ENCODE data around the gene TXNDC8.
"Not testable (repeated sequence)": the region's sequence is repeated elsewhere in the genome, so short reads cannot be mapped to it uniquely, and the experiment has no call there.

TXNDC8 gene

DNA sequence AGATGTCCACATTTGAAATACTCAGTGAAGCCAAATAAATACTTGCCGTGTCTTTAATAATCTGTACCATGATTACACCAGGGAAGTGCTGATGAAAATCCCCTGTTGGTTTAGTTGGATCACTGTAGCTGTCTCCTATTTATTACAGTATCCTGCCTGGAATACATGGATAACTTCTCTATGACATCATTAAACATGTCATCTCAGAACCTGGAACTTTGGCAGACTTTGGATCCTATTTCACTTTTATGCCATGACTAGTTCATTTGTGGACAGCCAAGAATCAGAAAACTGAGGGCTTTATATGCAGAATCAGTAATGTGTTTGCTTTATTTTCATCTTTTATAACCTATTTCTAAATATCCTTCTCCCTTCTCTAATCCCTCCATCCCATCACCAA is at the start of gene TXNDC8:
TXNDC8 (minus strand) TSS at position 137 of the 400 bp plus-strand sequence.
- DNase-seq (ENCODE audit: low spot score) = no peak

GRCh38 chr9:110383491-110383890 is 45.8 kb upstream of the TXNDC8 start:
- no peak for DNase-seq (ENCODE audit: low spot score)

- no peak for DNase-seq (ENCODE audit: low spot score)
Measured at GRCh38 chr9:110382731-110383130, 45.1 kb upstream of the TXNDC8 start.

- no peak for DNase-seq (ENCODE audit: low spot score)
Measured at GRCh38 chr9:110371411-110372007, 33.8 kb upstream of the TXNDC8 start.

DNA sequence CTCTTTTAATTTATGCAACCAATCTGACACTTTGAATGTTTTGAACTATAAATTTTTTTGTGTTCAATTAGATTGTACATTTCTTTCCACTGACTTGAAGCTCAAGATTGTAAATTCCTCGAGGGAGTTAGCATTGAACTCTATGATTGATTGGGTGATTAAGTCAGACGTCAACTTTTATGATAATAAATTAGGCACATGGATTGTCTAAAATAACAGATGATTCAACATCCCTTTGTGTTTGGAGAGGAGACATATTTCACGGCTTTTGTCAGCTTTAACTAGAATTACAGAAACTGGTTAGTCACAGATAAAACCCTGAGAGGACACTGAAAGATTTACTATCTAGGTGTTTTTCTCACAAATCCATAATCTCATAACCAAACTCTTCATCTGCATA is 32.7 kb upstream of the TXNDC8 start:
- DNase-seq (ENCODE audit: low spot score) = no peak

DNA sequence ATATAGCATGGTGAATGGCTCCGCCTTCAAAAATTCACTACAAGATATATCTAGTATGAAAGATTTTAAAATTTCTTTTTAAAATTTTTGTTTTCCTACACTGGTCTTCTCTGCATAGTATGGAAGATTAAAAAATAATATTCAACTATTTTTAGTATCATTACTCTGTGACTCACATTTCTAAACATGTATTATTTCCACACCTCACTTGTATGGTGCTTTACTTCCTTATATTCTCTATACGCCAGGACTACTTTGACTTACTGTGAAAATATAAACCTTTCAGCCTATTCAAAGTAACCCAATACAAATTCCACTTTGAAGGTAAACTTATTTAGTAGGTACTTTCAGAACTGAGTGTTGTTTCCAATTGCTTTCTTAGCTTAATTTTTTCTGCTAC is 26.8 kb upstream of the TXNDC8 start:
- DNase-seq (ENCODE audit: low spot score) = no peak

GRCh38 chr9:110358992-110359391 is 21.3 kb upstream of the TXNDC8 start:
- DNase-seq (ENCODE audit: low spot score) = not testable (repeated sequence)

DNA sequence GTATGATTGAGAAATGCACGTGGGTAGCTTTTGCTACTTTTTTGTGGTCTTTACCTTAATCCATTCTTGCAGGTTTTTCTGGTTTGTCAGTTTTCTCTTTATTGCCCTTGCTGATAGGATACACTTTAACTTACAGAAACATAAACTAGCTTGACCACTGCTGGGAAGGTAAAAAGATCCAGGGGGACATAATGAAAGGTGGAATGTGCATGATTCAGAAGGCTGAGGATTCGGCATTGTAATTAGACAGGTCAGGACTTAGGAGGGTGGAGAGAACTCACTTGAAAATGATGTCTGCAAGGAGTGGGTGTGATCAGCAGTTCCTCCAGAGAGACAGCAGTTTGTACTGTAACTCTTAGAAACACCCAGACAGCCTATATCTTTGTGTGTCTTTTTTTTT is 19.8 kb upstream of the TXNDC8 start:
- DNase-seq (ENCODE audit: low spot score) = no peak

DNA sequence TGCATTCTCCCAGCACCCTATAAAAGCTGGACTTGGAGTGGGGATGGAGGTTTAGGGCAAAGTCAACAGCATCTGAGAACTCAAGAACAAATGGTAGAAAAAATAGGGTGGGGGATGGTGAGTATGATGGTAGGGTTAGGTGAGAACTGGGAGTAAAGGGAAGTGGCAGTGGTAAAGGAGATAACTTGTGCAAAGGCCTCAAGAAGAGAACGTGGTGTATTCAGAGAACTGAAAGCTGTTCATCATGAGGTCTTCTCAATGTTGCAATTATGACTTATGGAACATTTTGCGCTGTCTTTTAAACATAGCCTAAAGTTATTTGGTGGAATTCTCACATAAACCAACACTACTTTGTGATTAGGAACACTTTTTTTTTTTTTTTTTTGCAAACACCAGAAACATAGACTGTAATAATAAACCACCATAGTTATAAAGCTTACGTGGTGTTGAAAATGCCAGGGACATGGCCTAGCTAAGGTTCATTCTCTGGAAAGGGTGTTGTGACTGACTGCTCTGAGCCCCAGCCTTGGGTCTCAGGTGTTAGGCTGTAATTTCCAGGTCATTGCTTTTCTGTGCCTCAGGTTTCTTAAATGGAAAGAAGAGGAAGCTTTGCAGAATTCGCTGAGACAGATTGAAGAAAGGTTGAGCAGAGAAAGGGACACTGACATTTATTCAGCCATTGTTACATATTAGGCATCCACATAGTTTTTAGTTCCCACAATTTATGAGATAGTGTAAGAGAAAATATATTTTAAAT is 19.2 kb upstream of the TXNDC8 start:
- no peak for DNase-seq (ENCODE audit: low spot score)

- DNase-seq (ENCODE audit: low spot score) = no peak
Measured at GRCh38 chr9:110355911-110356310, 18.2 kb upstream of the TXNDC8 start.

DNA sequence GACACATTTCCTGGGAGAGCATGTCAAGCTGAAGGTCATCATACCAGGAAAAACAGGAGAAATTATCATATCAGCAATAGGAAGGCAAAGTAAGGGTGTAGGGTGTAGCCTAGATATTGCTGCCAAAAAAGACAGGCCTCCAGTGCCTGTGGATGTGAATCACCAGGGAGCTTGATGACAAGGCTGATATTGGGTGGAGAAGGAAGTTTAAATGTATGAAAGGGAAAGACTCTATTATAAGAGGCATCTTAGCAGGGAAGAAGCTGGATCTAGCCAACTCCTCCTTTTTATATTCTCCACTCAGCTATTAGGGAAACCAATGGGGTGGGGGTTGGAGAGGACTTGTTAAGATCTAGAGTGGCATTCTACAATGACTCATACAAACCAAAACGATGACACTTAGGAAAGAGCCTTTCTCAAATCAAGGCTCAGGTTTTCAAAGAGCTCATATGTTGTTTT is 13.4 kb upstream of the TXNDC8 start:
- no peak for DNase-seq (ENCODE audit: low spot score)

- DNase-seq (ENCODE audit: low spot score) = no peak
Measured at GRCh38 chr9:110346325-110346724, 8.7 kb upstream of the TXNDC8 start.

DNA sequence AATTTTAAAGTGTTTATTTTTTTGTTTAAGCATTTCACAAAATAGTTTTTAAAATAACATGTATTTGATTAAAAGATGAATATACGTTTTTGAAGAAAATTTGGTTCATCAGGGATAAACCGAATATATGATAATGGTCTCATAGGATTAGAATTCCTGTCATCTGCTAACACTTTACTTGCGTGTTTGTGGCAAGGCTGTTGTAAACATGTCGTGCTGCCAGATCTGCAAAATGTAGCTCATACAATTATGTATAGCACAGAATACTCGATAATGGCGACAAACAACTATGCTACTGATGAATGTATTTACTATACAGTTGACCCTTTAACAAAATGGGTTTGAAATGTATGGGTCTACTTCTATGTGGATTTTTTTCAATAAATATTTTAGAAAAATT is 7.2 kb upstream of the TXNDC8 start:
- DNase-seq (ENCODE audit: low spot score) = no peak

DNA sequence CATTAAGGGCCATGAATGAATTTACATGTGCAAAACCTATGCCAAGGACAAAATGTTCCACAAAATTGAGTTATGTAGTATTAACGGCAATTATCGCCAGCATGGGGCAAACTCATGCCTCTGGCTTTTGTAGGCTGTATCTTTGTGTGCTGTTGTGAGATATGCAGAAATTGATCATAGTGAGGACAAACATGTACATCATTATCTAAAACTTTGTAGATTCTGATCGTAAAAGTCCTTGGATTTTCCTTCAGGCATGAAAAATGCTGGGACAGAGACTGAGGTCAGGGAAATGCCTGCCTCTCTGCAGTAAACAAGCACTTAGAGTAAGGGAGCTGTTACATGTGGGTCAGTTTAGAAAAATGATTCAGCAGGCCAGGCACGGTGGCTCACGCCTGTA is 5.9 kb upstream of the TXNDC8 start:
- no peak for DNase-seq (ENCODE audit: low spot score)

GRCh38 chr9:110340306-110340705 is 2.6 kb upstream of the TXNDC8 start:
- no peak for DNase-seq (ENCODE audit: low spot score)

GRCh38 chr9:110338143-110338542 is 480 bp upstream of the TXNDC8 start:
- DNase-seq (ENCODE audit: low spot score) = no peak

- no peak for DNase-seq (ENCODE audit: low spot score)
Measured at GRCh38 chr9:110336363-110336762, 1.3 kb downstream of the TXNDC8 start.

DNA sequence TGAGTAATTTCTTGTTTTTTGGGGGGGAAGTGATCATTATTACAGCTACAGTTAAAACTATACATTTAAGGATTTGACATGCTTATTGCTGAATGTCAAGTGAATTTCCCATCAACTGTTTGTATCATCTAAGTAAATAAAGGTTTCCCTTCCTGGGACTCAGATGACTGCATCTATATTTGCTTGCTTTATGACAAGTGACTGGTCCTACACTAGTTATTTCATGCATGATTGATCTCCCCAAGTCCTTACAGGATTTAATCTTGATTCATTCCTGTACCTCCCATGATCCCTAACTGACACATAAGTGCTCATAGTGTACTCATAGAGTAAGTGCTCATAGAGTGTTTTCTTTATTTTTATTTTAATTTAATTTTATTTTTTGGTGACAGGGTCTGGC is 2.8 kb downstream of the TXNDC8 start:
- DNase-seq (ENCODE audit: low spot score) = no peak

DNA sequence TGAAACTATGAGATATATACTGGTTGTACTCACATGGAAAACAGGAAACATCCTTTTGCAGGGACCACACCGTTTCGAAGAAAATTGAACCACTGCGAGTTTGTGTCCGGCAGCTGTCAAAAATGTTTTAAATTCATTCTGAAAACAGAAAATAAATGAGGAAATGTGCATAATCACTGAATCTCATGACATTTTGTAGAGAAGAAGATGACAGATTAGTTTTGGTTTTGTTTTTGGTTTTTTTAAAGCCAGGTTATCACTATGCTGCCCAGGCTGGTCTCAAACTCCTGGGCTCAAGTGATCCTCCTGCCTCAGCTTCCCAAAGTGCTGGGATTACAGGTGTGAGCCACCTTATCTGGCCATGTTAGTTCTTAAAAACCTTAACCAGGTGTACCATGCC is 3.5 kb downstream of the TXNDC8 start:
- no peak for DNase-seq (ENCODE audit: low spot score)

- DNase-seq (ENCODE audit: low spot score) = no peak
Measured at GRCh38 chr9:110332766-110333165, 4.9 kb downstream of the TXNDC8 start.

DNA sequence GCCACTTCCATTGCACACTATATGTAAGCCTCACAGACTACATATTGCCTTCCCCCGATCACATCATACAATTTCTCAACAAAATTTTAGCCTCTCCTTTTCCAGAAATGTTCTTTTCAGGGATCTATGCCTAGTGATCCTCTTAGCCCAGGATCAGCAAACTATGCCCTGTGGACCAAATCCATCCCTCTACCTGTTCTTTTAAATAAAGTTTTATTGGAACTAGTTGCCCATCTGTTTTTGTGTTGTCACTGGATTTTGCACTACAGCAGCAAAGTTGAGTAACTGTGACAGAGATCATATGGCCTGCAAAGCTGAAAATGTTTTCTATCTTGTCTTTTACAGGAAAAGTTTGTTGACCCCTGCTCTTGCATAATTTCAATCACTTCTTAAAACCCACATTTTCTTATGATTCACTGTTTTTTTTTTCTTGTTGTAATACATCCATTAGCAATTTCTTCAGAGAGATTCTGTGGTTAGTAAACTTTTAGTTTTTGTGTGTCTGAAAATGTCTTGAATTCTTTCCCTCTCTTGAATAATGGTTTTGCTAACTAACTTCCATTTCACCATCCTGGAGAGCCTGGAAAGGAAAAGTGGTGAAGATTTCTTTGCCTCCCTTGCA is 7.1 kb downstream of the TXNDC8 start:
- DNase-seq (ENCODE audit: low spot score) = no peak

GRCh38 chr9:110329639-110330230 is 7.9 kb downstream of the TXNDC8 start:
- DNase-seq (ENCODE audit: low spot score) = no peak

DNA sequence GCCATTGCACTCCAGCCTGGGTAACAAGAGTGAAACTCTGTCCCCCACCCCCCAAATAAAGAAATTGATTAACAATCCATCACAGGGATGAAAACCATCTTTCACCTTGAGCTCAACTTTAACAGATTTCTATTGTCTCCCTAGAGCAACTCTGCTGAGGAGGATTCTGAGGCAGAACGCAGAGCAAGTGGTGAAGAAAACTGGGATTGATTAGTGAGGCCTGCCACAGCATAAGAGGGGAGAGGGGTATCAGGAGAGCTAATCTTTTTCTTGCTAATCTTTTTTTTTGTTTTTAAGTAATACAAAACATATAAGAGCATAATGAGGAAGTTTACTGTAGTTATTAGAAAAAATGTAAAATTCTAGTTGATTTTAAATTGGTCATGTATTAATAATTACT is 8.9 kb downstream of the TXNDC8 start:
- DNase-seq (ENCODE audit: low spot score) = no peak

Data from CD4-positive, alpha-beta T cell treated with Interleukin-6 at 100 ng/mL for 8 hours (primary cell).